GM12878 (cell line): ENCODE results near the gene MYO3B. TPM values are rescaled to one million over a fixed set of nuclear protein-coding genes. Genes with fewer than 3 reads are reported as not detected.

Source experiments
- ATAC-seq: fragments of 200-7000 bp; cut with Tn5 transposase; 3 replicates; pipeline ENCODE4 v1.9.1; 2020; ENCODE audit warnings: mild to moderate bottlenecking, moderate library complexity
- BruUV-seq: library from RNA; stranded (reverse); fragments of 400-500 nt; replicated peaks from 2 replicates; lab custom pipeline; 2021; lab: Mats Ljungman, UMichigan
- CTCF ChIA-PET: fragments of 300-600 bp; sonication (Branson Sonifier 250); formaldehyde crosslinking; extraction: SDS; loops from one replicate; lab custom pipeline; 2021; ENCODE audit warnings: inconsistent platforms; lab: Yijun Ruan, JAX
- POLR2A ChIA-PET: fragments of 350-600 bp; formaldehyde crosslinking; extraction: SDS; loops from one replicate; lab custom pipeline; 2021; ENCODE audit warnings: inconsistent platforms; lab: Charles Lee
- RAD21 ChIA-PET: fragments of 300-600 bp; sonication (Branson Sonifier 250); formaldehyde crosslinking; loops from one replicate; lab custom pipeline; 2023; ENCODE audit warnings: antibody characterized with exemption; ENCODE audit not compliant: unreplicated experiment; lab: Charles Lee
- SMC1A ChIA-PET: fragments of 300-600 bp; sonication (Branson Sonifier 250); formaldehyde crosslinking; loops from one replicate; lab custom pipeline; 2023; ENCODE audit not compliant: unreplicated experiment, uncharacterized antibody; lab: Charles Lee
- DNase-seq: peaks from one replicate; pipeline ENCODE4 v3.0.0-alpha.2; 2011; ENCODE audit warnings: low read depth, low spot score
- FAIRE-seq: peaks from 3 replicates; lab custom pipeline; 2011; peaks lifted over from hg19 to GRCh38; lab: Jason Lieb, UNC
- H2AFZ ChIP-seq: 2 replicates; pipeline ENCODE4 v1.6.0; 2011; ENCODE audit warnings: low read depth, low read length, control low read depth; ENCODE audit not compliant: control insufficient read depth
- H3K27ac ChIP-seq: 2 replicates; pipeline ENCODE4 v1.5.1; 2011; ENCODE audit warnings: control low read depth; ENCODE audit not compliant: control insufficient read depth, insufficient read depth
- H3K27me3 ChIP-seq, 2 experiments: replicated peaks in 1 of 2; 2 replicates each; pipeline versions ENCODE4 v1.6.0 to v1.6.1; 2011; ENCODE audit warnings: low read length in 1 of 2; ENCODE audit not compliant: control insufficient read depth in 2 of 2, insufficient read depth in 2 of 2
- H3K36me3 ChIP-seq, 2 experiments: 2 replicates each; pipeline ENCODE4 v1.5.1; 2011; ENCODE audit warnings: low read length in 1 of 2; ENCODE audit not compliant: control insufficient read depth in 2 of 2, insufficient read depth in 2 of 2
- H3K4me1 ChIP-seq: 2 replicates; pipeline ENCODE4 v1.6.1; 2011; ENCODE audit warnings: mild to moderate bottlenecking, low read length, moderate library complexity, mixed read lengths; ENCODE audit not compliant: control insufficient read depth, insufficient read depth
- H3K4me2 ChIP-seq: 2 replicates; pipeline ENCODE4 v1.6.0; 2011; ENCODE audit warnings: control low read depth; ENCODE audit not compliant: control insufficient read depth, insufficient read depth
- H3K4me3 ChIP-seq: fragments of 200-600 bp; sonication (generic); 2 replicates; pipeline ENCODE4 v1.5.1; 2016
- H3K79me2 ChIP-seq: 2 replicates; pipeline ENCODE4 v1.6.0; 2011; ENCODE audit warnings: low read length; ENCODE audit not compliant: control insufficient read depth, insufficient read depth
- H3K9ac ChIP-seq: 2 replicates; pipeline ENCODE4 v1.8.0; 2011; ENCODE audit warnings: low read length, control low read depth, mixed read lengths; ENCODE audit not compliant: control insufficient read depth, insufficient read depth
- H3K9me3 ChIP-seq: replicated peaks from 3 replicates; pipeline ENCODE4 v1.5.1; 2011; ENCODE audit warnings: mild to moderate bottlenecking, low read length; ENCODE audit not compliant: control insufficient read depth, insufficient read depth
- H4K20me1 ChIP-seq: 2 replicates; pipeline ENCODE4 v1.6.0; 2011; ENCODE audit not compliant: control insufficient read depth, insufficient read depth
- ATF3 ChIP-seq: IDR thresholded peaks from 2 replicates; pipeline ENCODE4 v1.6.1; 2011; ENCODE audit warnings: low read depth, mild to moderate bottlenecking, low read length, moderate library complexity, borderline replicate concordance; ENCODE audit errors: extremely low read depth
- BHLHE40 ChIP-seq, 2 experiments: fragments of 450-650 bp in 1 of 2; IDR thresholded peaks; 2 replicates each; pipeline ENCODE4 v1.6.1; 2011 to 2017; ENCODE audit warnings: low read depth in 2 of 2, borderline replicate concordance in 1 of 2, improper control_type of control experiment in 1 of 2, low read length in 1 of 2, mild to moderate bottlenecking in 1 of 2
- CEBPZ ChIP-seq: fragments of 150-350 bp; IDR thresholded peaks from 2 replicates; pipeline ENCODE4 v1.6.1; 2016; ENCODE audit warnings: low read depth, low read length
- CHD1 ChIP-seq: IDR thresholded peaks from 2 replicates; pipeline ENCODE4 v1.6.1; 2012; ENCODE audit warnings: low read depth, low read length, improper control_type of control experiment
- CHD4 ChIP-seq: fragments of 200-600 bp; sonication (generic); IDR thresholded peaks from 2 replicates; pipeline ENCODE4 v1.6.1; 2016; ENCODE audit warnings: mild to moderate bottlenecking
- HDAC2 ChIP-seq: fragments of 200-600 bp; sonication (generic); IDR thresholded peaks from 2 replicates; pipeline ENCODE4 v1.6.1; 2017
- HDAC6 ChIP-seq: fragments of 200-600 bp; sonication (generic); IDR thresholded peaks from one replicate; pipeline ENCODE4 v1.8.0; 2017; ENCODE audit warnings: antibody characterized with exemption; ENCODE audit not compliant: unreplicated experiment
- IRF5 ChIP-seq: fragments of 450-650 bp; IDR thresholded peaks from 2 replicates; pipeline ENCODE4 v1.6.1; 2017; ENCODE audit warnings: borderline replicate concordance
- MEF2A ChIP-seq: IDR thresholded peaks from 2 replicates; pipeline ENCODE4 v1.6.1; 2011; ENCODE audit warnings: low read depth, mild to moderate bottlenecking, low read length, moderate library complexity; ENCODE audit not compliant: insufficient read depth
- NR2C1 ChIP-seq: fragments of 450-650 bp; IDR thresholded peaks from 2 replicates; pipeline ENCODE4 v1.6.1; 2017; ENCODE audit warnings: antibody characterized with exemption, mild to moderate bottlenecking, moderate library complexity
- RFX5 ChIP-seq: IDR thresholded peaks from 2 replicates; pipeline ENCODE4 v1.6.1; 2011; ENCODE audit warnings: low read depth, low read length, improper control_type of control experiment
- SUPT20H ChIP-seq: IDR thresholded peaks from 2 replicates; pipeline ENCODE4 v1.6.1; 2011; ENCODE audit warnings: low read depth, mild to moderate bottlenecking, low read length, moderate library complexity, borderline replicate concordance; ENCODE audit not compliant: control insufficient read depth
- WRNIP1 ChIP-seq: IDR thresholded peaks from 2 replicates; pipeline ENCODE4 v1.6.1; 2011; ENCODE audit warnings: low read depth, low read length, improper control_type of control experiment, borderline replicate concordance
- ZBTB11 ChIP-seq: fragments of 450-650 bp; formaldehyde crosslinking; IDR thresholded peaks from 2 replicates; pipeline ENCODE4 v1.5.0; 2022; ENCODE audit warnings: mild to moderate bottlenecking, missing genetic modification characterization
- ZNF384 ChIP-seq: IDR thresholded peaks from 2 replicates; pipeline ENCODE4 v1.6.1; 2012; ENCODE audit warnings: low read depth, mild to moderate bottlenecking, low read length, improper control_type of control experiment, borderline replicate concordance
- whole genome bisulfite sequencing: methylation state at CpG from one replicate; pipeline ENCODE4 v1.1.6; 2016; ENCODE audit warnings: low lambda C conversion rate; ENCODE audit not compliant: insufficient replicate concordance, insufficient coverage; ENCODE audit errors: missing lambda C conversion rate; 5-methylcytosine and 5-hydroxymethylcytosine counted together
- in situ Hi-C: fragments of 300-500 bp; cut with MboI; formaldehyde crosslinking; loops from 9 replicates; pipeline ENCODE4 v1.14.3; 2018; ENCODE audit warnings: mixed read lengths
- intact Hi-C: fragments of 100-400 bp; cut with micrococcal nuclease; formaldehyde crosslinking; loops from one replicate; pipeline ENCODE4 v1.14.2; 2022; ENCODE audit not compliant: unreplicated experiment
- polyA plus RNA-seq, 11 experiments: library from polyadenylated mRNA; depleted of rRNA in 4 of 11; unstranded in 6 of 11; stranded (reverse) in 5 of 11; fragments of >200 nt; fragmentation: Nextera tagmentation in 4 of 11; fragmentation: Illumina TruSeq in 1 of 11; extraction: Ambion mirVana in 4 of 11; extraction: Trizol in 1 of 11; gene quantifications; 1 replicate in 1 of 11; 2 replicates in 10 of 11; pipeline versions ENCODE4 v1.2.1 to v1.2.3, GENCODE V29; 2011 to 2016; ENCODE audit warnings: inconsistent platforms in 2 of 11, missing spikeins in 2 of 11, low read depth in 1 of 11
- total RNA-seq, 4 experiments: library from RNA; depleted of rRNA in 3 of 4; stranded (reverse); fragments of >200 nt in 3 of 4; fragmentation: Illumina TruSeq in 1 of 4; extraction: Trizol in 1 of 4; gene quantifications; 2 replicates each; pipeline versions ENCODE4 v1.2.1 to v1.2.3, GENCODE V29; 2013 to 2021

MYO3B gene
- total and polyA plus RNA-seq, 10 of the 15 experiments (the other 5 are each of a cell fraction or from before 2014, with no cell fraction given), result 1.1 to 7.1 (median 2.1) TPM

- TF ChIP-seq ZBTB11 (CRISPR knock-in tag), result no peak
Observed at GRCh38 chr2:170588729-170589128, 410.8 kb downstream of the MYO3B start (continued).

GRCh38 chr2:170596576-170596975 lies 418.6 kb downstream of the MYO3B start:
- RAD21 ChIA-PET, result no interaction called here
- TF ChIP-seq ATF3 (no peak), WRNIP1 (no peak), HDAC6 (no peak), CEBPZ (no peak), SUPT20H (no peak), RFX5 (no peak), CHD1 (no peak), ZNF384 (no peak), IRF5 (no peak), NR2C1 (no peak), BHLHE40 (IDR thresholded peaks at IDR 0.05; ENCODE audit: borderline replicate concordance in 1 of 2, low read depth in 2 of 2, low read length in 1 of 2) (no peak), CHD4 (no peak), MEF2A (no peak), HDAC2 (no peak)

More at GRCh38 chr2:170596576-170596975, 418.6 kb downstream of the MYO3B start:
- Histone ChIP-seq H3K27me3 (no peaks in the 10 kb centered on the region), H3K4me3 (no peak overlapping the region), H2AFZ (no peak overlapping the region), H3K9me3 (no peaks in the 10 kb centered on the region), H3K79me2 (no peaks in the 10 kb centered on the region), H3K4me2 (no peak overlapping the region), H4K20me1 (no peaks in the 10 kb centered on the region), H3K36me3 (no peaks in the 10 kb centered on the region), H3K4me1 (no peaks in the 10 kb centered on the region), H3K27ac (no peak overlapping the region), H3K9ac (no peak overlapping the region)
- BruUV-seq, result no TSS peak
- in situ Hi-C loops, result no loop called here
- DNase-seq, result no peak
- FAIRE-seq, result no peak
- intact Hi-C loops, result no loop called here
- no peak for ATAC-seq
- ChIA-PET SMC1A (no interaction called here), POLR2A (no interaction called here), CTCF (no interaction called here)
- 36% methylated on average over 3 of the region's 3 CpGs for WGBS
